Measurements from ENCODE around the gene NFXL1. TPM values are rescaled to one million over a fixed set of nuclear protein-coding genes. Genes with fewer than 3 reads are reported as not detected.

Gene NFXL1
- total RNA-seq, 1 experiment from 2014 or later = 4.0 TPM

GRCh38 chr4:47852136-47852535 lies 62.2 kb downstream of the NFXL1 start:
- Histone ChIP-seq H3K9me3 (no peaks in the 10 kb centered on the region), H3K36me3 (no peaks in the 10 kb centered on the region; the same call in none of the 2 replicates), H3K27me3 (no peaks in the 10 kb centered on the region), H3K4me3 (no peak overlapping the region)
- peak; percentile 32 for DNase-seq

- DNase-seq = no peak
- H3K36me3 ChIP-seq = no peaks in the 10 kb centered on the region; the same call in none of the 2 replicates
- no peaks in the 10 kb centered on the region for H3K9me3 ChIP-seq
- H3K27me3 ChIP-seq = no peaks in the 10 kb centered on the region
- no peak overlapping the region for H3K4me3 ChIP-seq
These were observed 64.9 kb downstream of the NFXL1 start for GRCh38 chr4:47849466-47849865.

GRCh38 chr4:47848041-47848440 lies 66.3 kb downstream of the NFXL1 start:
- no peak overlapping the region for H3K4me3 ChIP-seq
- H3K9me3 ChIP-seq = no peaks in the 10 kb centered on the region
- DNase-seq = no peak
- H3K36me3 ChIP-seq = no peaks in the 10 kb centered on the region; the same call in none of the 2 replicates
- no peaks in the 10 kb centered on the region for H3K27me3 ChIP-seq

- H3K36me3 ChIP-seq = no peaks in the 10 kb centered on the region; the same call in none of the 2 replicates
- no peaks in the 10 kb centered on the region for H3K9me3 ChIP-seq
- no peak overlapping the region for H3K4me3 ChIP-seq
- no peaks in the 10 kb centered on the region for H3K27me3 ChIP-seq
- DNase-seq = no peak
These were observed 71.4 kb downstream of the NFXL1 start for GRCh38 chr4:47842985-47843384.

- no peak overlapping the region for H3K4me3 ChIP-seq
- DNase-seq = no peak
- H3K36me3 ChIP-seq = no peaks in the 10 kb centered on the region
- H3K27me3 ChIP-seq = no peaks in the 10 kb centered on the region
- H3K9me3 ChIP-seq = no peaks in the 10 kb centered on the region
These were observed 74.1 kb downstream of the NFXL1 start for GRCh38 chr4:47840291-47840690.

- no peaks in the 10 kb centered on the region for H3K9me3 ChIP-seq
- H3K4me3 ChIP-seq = no peak overlapping the region
- DNase-seq = no peak
- H3K36me3 ChIP-seq = no peaks in the 10 kb centered on the region
- H3K27me3 ChIP-seq = no peaks in the 10 kb centered on the region
These were observed 75.1 kb downstream of the NFXL1 start for GRCh38 chr4:47839259-47839658.

- Histone ChIP-seq H3K9me3 (no peaks in the 10 kb centered on the region), H3K4me3 (no peak overlapping the region), H3K27me3 (no peaks in the 10 kb centered on the region), H3K36me3 (no peaks in the 10 kb centered on the region)
- DNase-seq = no peak
These were observed 75.9 kb downstream of the NFXL1 start for GRCh38 chr4:47838445-47838844.

GRCh38 chr4:47837908-47838294 lies 76.5 kb downstream of the NFXL1 start, which contains the start of gene CORIN:
Gene CORIN (minus strand): TSS chr4:47838067. CDS start chr4:47837949, 118 bp downstream.
- Histone ChIP-seq H3K27me3 (no peaks in the 10 kb centered on the region), H3K4me3 (peak within 1 kb of the TSS; percentile 46), H3K36me3 (no peaks in the 10 kb centered on the region), H3K9me3 (no peaks in the 10 kb centered on the region)
- no peak for DNase-seq

- DNase-seq = peak; percentile 6
- no peaks in the 10 kb centered on the region for H3K36me3 ChIP-seq
- H3K9me3 ChIP-seq = no peaks in the 10 kb centered on the region
- peak overlapping the region; percentile 46 for H3K4me3 ChIP-seq
- H3K27me3 ChIP-seq = no peaks in the 10 kb centered on the region
These were observed 77.1 kb downstream of the NFXL1 start for GRCh38 chr4:47837094-47837907.

GRCh38 chr4:47836641-47837093 lies 77.7 kb downstream of the NFXL1 start:
- no peaks in the 10 kb centered on the region for H3K27me3 ChIP-seq
- no peaks in the 10 kb centered on the region for H3K36me3 ChIP-seq
- no peaks in the 10 kb centered on the region for H3K9me3 ChIP-seq
- DNase-seq = peak; percentile 74
- H3K4me3 ChIP-seq = peak overlapping the region; percentile 46

- no peak for DNase-seq
- Histone ChIP-seq H3K36me3 (no peaks in the 10 kb centered on the region), H3K27me3 (no peaks in the 10 kb centered on the region)
These were observed 78.9 kb downstream of the NFXL1 start for GRCh38 chr4:47835494-47835893.

GRCh38 chr4:47831026-47831679 lies 83.2 kb downstream of the NFXL1 start:
- DNase-seq = no peak
- Histone ChIP-seq H3K27me3 (no peaks in the 10 kb centered on the region), H3K36me3 (no peaks in the 10 kb centered on the region), H3K9me3 (no peaks in the 10 kb centered on the region), H3K4me3 (no peak overlapping the region)

More at GRCh38 chr4:47835494-47835893, 78.9 kb downstream of the NFXL1 start:
- Histone ChIP-seq H3K9me3 (no peaks in the 10 kb centered on the region), H3K4me3 (no peak overlapping the region)

GRCh38 chr4:47830265-47831025 lies 83.9 kb downstream of the NFXL1 start:
- no peak overlapping the region for H3K4me3 ChIP-seq
- DNase-seq = no peak
- no peaks in the 10 kb centered on the region for H3K36me3 ChIP-seq
- no peaks in the 10 kb centered on the region for H3K27me3 ChIP-seq
- H3K9me3 ChIP-seq = no peaks in the 10 kb centered on the region

GRCh38 chr4:47829438-47829837 lies 84.9 kb downstream of the NFXL1 start:
- no peaks in the 10 kb centered on the region for H3K27me3 ChIP-seq
- H3K36me3 ChIP-seq = no peaks in the 10 kb centered on the region
- H3K9me3 ChIP-seq = no peaks in the 10 kb centered on the region
- no peak overlapping the region for H3K4me3 ChIP-seq
- no peak for DNase-seq

- DNase-seq = no peak
- Histone ChIP-seq H3K27me3 (no peaks in the 10 kb centered on the region), H3K9me3 (no peaks in the 10 kb centered on the region), H3K36me3 (no peaks in the 10 kb centered on the region), H3K4me3 (no peak overlapping the region)
These were observed 86.9 kb downstream of the NFXL1 start for GRCh38 chr4:47827343-47828047.

GRCh38 chr4:47824840-47825239 lies 89.5 kb downstream of the NFXL1 start:
- Histone ChIP-seq H3K4me3 (no peak overlapping the region), H3K27me3 (no peaks in the 10 kb centered on the region), H3K9me3 (no peaks in the 10 kb centered on the region), H3K36me3 (no peaks in the 10 kb centered on the region)
- DNase-seq = no peak
